ENCODE data around the gene E2F4. TPM values are rescaled to one million over a fixed set of nuclear protein-coding genes. Genes with fewer than 3 reads are reported as not detected.
A peak's percentile ranks its signal among the peaks of the same experiment; 100 is the strongest.

Gene E2F4
- total RNA-seq, 1 experiment from 2014 or later, result 81.0 TPM

GRCh38 chr16:67158637-67159600 lies 33.0 kb upstream of the E2F4 start:
- peak; percentile 42 for DNase-seq (ENCODE audit: unreplicated experiment)
- peak overlapping the region; percentile 84 for H3K4me3 Mint-ChIP-seq (ENCODE audit: unreplicated experiment)
- H3K9me3 Mint-ChIP-seq (ENCODE audit: unreplicated experiment), result no peaks in the 10 kb centered on the region
- H3K27ac Mint-ChIP-seq (ENCODE audit: low read depth, unreplicated experiment), result no peak overlapping the region
- H3K36me3 Mint-ChIP-seq (ENCODE audit: insufficient read depth, unreplicated experiment), result peaks cover 12% of the 10 kb centered on the region
- H3K4me1 Mint-ChIP-seq (ENCODE audit: insufficient read depth, unreplicated experiment), result peaks cover 9% of the 10 kb centered on the region
- intact Hi-C loops (cut with micrococcal nuclease), result no loop called here
- no peak for TF ChIP-seq CTCF (IDR thresholded peaks at IDR 0.05; ENCODE audit: unreplicated experiment)
- ChIA-PET POLR2A (interaction anchor here (0.7 to 4.6 kb wide), 12 partner anchors 10 to 205 kb away, joined by 3 to 94 read pairs (median 4); partner anchors contain the start of genes E2F4, MATCAP1, NOL3 and PHAF1), CTCF (interaction anchor here (0.6 to 5.1 kb wide), 13 partner anchors 11 to 760 kb away, joined by 3 to 29 read pairs (median 3); partner anchors contain the start of gene NOL3)
- H3K27me3 Mint-ChIP-seq (ENCODE audit: insufficient read depth, unreplicated experiment), result no peaks in the 10 kb centered on the region
- no TSS peak for BruUV-seq (replicated peaks)

GRCh38 chr16:67161595-67162058 lies 30.3 kb upstream of the E2F4 start:
- POLR2A ChIA-PET, result interaction anchor here (1.1 to 4.6 kb wide), 6 partner anchors 9 to 165 kb away, joined by 3 to 94 read pairs (median 4); partner anchors contain the start of gene NOL3
- peaks cover 9% of the 10 kb centered on the region for H3K4me1 Mint-ChIP-seq (ENCODE audit: insufficient read depth, unreplicated experiment)
- no peak for DNase-seq (ENCODE audit: unreplicated experiment)
- CTCF ChIA-PET, result interaction anchor here (0.6 to 2.7 kb wide), 5 partner anchors 13 to 28 kb away, joined by 3 to 10 read pairs (median 3); partner anchors contain the start of gene EXOC3L1
- TF ChIP-seq CTCF (IDR thresholded peaks at IDR 0.05; ENCODE audit: unreplicated experiment), result no peak
- H3K36me3 Mint-ChIP-seq (ENCODE audit: insufficient read depth, unreplicated experiment), result peaks cover 12% of the 10 kb centered on the region
- H3K9me3 Mint-ChIP-seq (ENCODE audit: unreplicated experiment), result no peaks in the 10 kb centered on the region
- H3K27me3 Mint-ChIP-seq (ENCODE audit: insufficient read depth, unreplicated experiment), result no peaks in the 10 kb centered on the region
- intact Hi-C loops (cut with micrococcal nuclease), result loop anchor here (1.0 kb wide), 1 partner anchor 9 kb away; the partner anchor contains the start of gene NOL3
- no peak overlapping the region for H3K27ac Mint-ChIP-seq (ENCODE audit: low read depth, unreplicated experiment)
- H3K4me3 Mint-ChIP-seq (ENCODE audit: unreplicated experiment), result peak overlapping the region; percentile 29
- no TSS peak for BruUV-seq (replicated peaks)

DNA sequence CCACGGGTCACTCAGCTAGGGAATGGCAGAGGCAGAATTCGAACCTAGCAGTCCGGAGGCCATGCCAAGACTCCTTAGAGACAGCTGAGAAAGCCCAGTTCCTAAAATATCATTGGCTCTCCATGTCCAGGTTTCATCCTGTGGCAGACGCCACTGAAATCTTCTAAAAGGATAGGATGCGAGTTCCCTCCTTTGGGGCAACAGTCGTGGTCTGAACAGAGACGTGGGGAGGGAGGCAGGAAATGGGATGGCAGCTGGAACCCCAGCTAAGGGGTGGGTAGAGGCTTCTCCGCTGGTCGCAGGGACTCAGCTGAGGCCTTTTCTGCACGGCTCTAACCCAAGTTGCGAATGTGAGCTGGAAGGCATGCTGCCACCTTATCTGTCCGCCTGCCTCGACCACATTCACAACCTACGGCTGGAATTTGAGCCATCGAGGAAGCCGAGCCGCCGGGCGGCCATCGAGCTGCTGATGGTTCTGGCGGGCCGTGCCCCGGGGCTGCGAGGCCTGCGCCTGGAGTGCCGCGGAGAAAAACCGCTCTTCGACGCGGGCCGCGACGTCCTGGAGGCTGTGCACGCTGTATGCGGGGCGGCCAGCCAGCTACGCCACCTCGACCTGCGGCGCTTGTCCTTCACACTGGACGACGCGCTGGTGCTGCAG lies 29.3 kb upstream of the E2F4 start:
- H3K9me3 Mint-ChIP-seq (ENCODE audit: unreplicated experiment), result no peaks in the 10 kb centered on the region
- DNase-seq (ENCODE audit: unreplicated experiment), result no peak
- no peak overlapping the region for H3K27ac Mint-ChIP-seq (ENCODE audit: low read depth, unreplicated experiment)
- intact Hi-C loops (cut with micrococcal nuclease), result no loop called here
- no peak for TF ChIP-seq CTCF (IDR thresholded peaks at IDR 0.05; ENCODE audit: unreplicated experiment)
- H3K36me3 Mint-ChIP-seq (ENCODE audit: insufficient read depth, unreplicated experiment), result peaks cover 12% of the 10 kb centered on the region
- ChIA-PET POLR2A (interaction anchor here (0.8 to 4.6 kb wide), 3 partner anchors 13 to 22 kb away, joined by 3 to 94 read pairs (median 4); partner anchors contain the start of gene MATCAP1), CTCF (interaction anchor here (0.5 to 1.3 kb wide), 6 partner anchors 10 to 406 kb away, joined by 3 to 8 read pairs (median 3); no protein-coding TSS in a partner anchor)
- peaks cover 9% of the 10 kb centered on the region for H3K4me1 Mint-ChIP-seq (ENCODE audit: insufficient read depth, unreplicated experiment)
- no TSS peak for BruUV-seq (replicated peaks)
- H3K4me3 Mint-ChIP-seq (ENCODE audit: unreplicated experiment), result no peak overlapping the region
- H3K27me3 Mint-ChIP-seq (ENCODE audit: insufficient read depth, unreplicated experiment), result no peaks in the 10 kb centered on the region

Data from MCF 10A (cell line).